SU-DHL-6 (cell line): ENCODE results near the gene GNS.

ENCODE experiments used
- H2AFZ ChIP-seq: fragments of 200-600 bp; sonication (generic); 2 replicates; pipeline ENCODE4 v1.6.1; 2014; ENCODE audit warnings: low read depth, mild to moderate bottlenecking, moderate library complexity, mixed read lengths, antibody characterized with exemption, low read length; ENCODE audit not compliant: severe bottlenecking
- H3F3A ChIP-seq: fragments of 200-600 bp; shearing (Covaris generic); 2 replicates; pipeline ENCODE4 v1.6.0; 2016; ENCODE audit warnings: antibody characterized with exemption, mild to moderate bottlenecking; ENCODE audit not compliant: insufficient read depth
- H3K27ac ChIP-seq: fragments of 200-600 bp; sonication (generic); 2 replicates; pipeline ENCODE4 v1.5.1; 2016; ENCODE audit warnings: low read depth, mild to moderate bottlenecking, low read length, moderate library complexity, mixed read lengths
- H3K27me3 ChIP-seq: fragments of 200-600 bp; sonication (generic), shearing (Covaris generic); 2 replicates; pipeline ENCODE4 v1.6.0; 2014; ENCODE audit warnings: mild to moderate bottlenecking, low read length
- H3K36me3 ChIP-seq: fragments of 200-600 bp; sonication (generic); 2 replicates; pipeline ENCODE4 v1.6.1; 2014; ENCODE audit warnings: mild to moderate bottlenecking, low read length, mixed read lengths
- H3K4me2 ChIP-seq: fragments of 300-600, 200-600 bp; shearing (Covaris generic), sonication (generic); 2 replicates; pipeline ENCODE4 v1.6.0; 2014; ENCODE audit warnings: low read length, low read depth, mild to moderate bottlenecking; ENCODE audit not compliant: poor library complexity, severe bottlenecking
- H3K4me3 ChIP-seq: fragments of 200-600 bp; sonication (generic); 2 replicates; pipeline ENCODE4 v1.5.1; 2014; ENCODE audit warnings: antibody characterized with exemption, low read length, mild to moderate bottlenecking, mixed read lengths; ENCODE audit not compliant: insufficient read depth, poor library complexity, severe bottlenecking
- H3K79me2 ChIP-seq: fragments of 200-600 bp; sonication (generic); 2 replicates; pipeline ENCODE4 v1.6.1; 2014; ENCODE audit warnings: mild to moderate bottlenecking, low read length, moderate library complexity; ENCODE audit not compliant: insufficient read depth
- H3K9ac ChIP-seq: fragments of 200-600 bp; sonication (generic); 2 replicates; pipeline ENCODE4 v1.7.0; 2014; ENCODE audit warnings: mild to moderate bottlenecking, low read length
- H3K9me2 ChIP-seq: fragments of 200-600 bp; sonication (generic); replicated peaks from 2 replicates; pipeline ENCODE4 v1.6.1; 2014; ENCODE audit warnings: low read length; ENCODE audit not compliant: insufficient read depth
- H3K9me3 ChIP-seq: fragments of 200-600 bp; sonication (generic); 2 replicates; pipeline ENCODE4 v1.6.1; 2014; ENCODE audit warnings: low read length, mixed read lengths; ENCODE audit not compliant: insufficient read depth
- H4K20me1 ChIP-seq: fragments of 200-600 bp; sonication (generic); 2 replicates; pipeline ENCODE4 v1.6.1; 2014; ENCODE audit warnings: low read depth, mild to moderate bottlenecking, antibody characterized with exemption, low read length, moderate library complexity, mixed read lengths
- EZH2phosphoT487 ChIP-seq: fragments of 200-600 bp; sonication (generic), shearing (Covaris generic); conservative IDR thresholded peaks from 2 replicates; pipeline ENCODE4 v1.6.1; 2018; ENCODE audit warnings: mild to moderate bottlenecking, antibody characterized with exemption, low read length, moderate library complexity, mixed read lengths
- TF ChIP-seq, protein P1 (sequence below): fragments of 200-600 bp; sonication (generic); IDR thresholded peaks from one replicate; pipeline ENCODE4 v1.5.1; 2017; ENCODE audit warnings: antibody characterized with exemption, mild to moderate bottlenecking, low read length, moderate library complexity; ENCODE audit not compliant: insufficient read depth, poor library complexity, severe bottlenecking

Gene GNS

DNA sequence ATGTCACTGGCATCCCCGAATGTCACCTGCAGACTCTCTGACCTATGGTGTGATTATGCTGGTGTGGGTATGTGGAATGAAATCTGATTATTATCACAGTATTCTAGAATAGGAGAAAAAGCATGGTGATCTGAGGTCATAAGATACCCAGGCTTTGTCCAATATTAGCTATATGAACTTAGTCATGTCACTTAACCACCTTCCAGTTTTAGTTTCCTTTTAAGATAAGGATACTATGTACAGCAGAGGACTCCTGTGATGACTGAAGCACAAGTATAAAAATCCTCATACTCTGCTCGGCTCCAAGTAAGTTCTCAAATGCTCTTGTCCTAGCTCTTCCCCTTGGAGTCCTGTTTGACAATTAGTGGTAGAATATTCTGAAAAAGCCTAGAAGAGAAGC, 2.8 kb downstream of the GNS start:
- no peak overlapping the region for H3K9ac ChIP-seq
- no peaks in the 10 kb centered on the region for H3K27me3 ChIP-seq
- H3K27ac ChIP-seq = no peak overlapping the region
- no peaks in the 10 kb centered on the region for H3K79me2 ChIP-seq
- no peak overlapping the region for H3K4me3 ChIP-seq
- TF ChIP-seq EZH2phosphoT487 = no peak
- TF ChIP-seq, protein P1, sequence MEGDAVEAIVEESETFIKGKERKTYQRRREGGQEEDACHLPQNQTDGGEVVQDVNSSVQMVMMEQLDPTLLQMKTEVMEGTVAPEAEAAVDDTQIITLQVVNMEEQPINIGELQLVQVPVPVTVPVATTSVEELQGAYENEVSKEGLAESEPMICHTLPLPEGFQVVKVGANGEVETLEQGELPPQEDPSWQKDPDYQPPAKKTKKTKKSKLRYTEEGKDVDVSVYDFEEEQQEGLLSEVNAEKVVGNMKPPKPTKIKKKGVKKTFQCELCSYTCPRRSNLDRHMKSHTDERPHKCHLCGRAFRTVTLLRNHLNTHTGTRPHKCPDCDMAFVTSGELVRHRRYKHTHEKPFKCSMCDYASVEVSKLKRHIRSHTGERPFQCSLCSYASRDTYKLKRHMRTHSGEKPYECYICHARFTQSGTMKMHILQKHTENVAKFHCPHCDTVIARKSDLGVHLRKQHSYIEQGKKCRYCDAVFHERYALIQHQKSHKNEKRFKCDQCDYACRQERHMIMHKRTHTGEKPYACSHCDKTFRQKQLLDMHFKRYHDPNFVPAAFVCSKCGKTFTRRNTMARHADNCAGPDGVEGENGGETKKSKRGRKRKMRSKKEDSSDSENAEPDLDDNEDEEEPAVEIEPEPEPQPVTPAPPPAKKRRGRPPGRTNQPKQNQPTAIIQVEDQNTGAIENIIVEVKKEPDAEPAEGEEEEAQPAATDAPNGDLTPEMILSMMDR = no peak
- H3F3A ChIP-seq = peaks cover 10% of the 10 kb centered on the region
- H3K36me3 ChIP-seq = 0 out of 2 replicates have a peak, but pooled peaks cover 3% of the 10 kb centered on the region
- H4K20me1 ChIP-seq = no peaks in the 10 kb centered on the region
- no peaks in the 10 kb centered on the region for H3K9me3 ChIP-seq
- no peaks in the 10 kb centered on the region for H3K9me2 ChIP-seq
- no peak overlapping the region for H2AFZ ChIP-seq
- H3K4me2 ChIP-seq = no peak overlapping the region

DNA sequence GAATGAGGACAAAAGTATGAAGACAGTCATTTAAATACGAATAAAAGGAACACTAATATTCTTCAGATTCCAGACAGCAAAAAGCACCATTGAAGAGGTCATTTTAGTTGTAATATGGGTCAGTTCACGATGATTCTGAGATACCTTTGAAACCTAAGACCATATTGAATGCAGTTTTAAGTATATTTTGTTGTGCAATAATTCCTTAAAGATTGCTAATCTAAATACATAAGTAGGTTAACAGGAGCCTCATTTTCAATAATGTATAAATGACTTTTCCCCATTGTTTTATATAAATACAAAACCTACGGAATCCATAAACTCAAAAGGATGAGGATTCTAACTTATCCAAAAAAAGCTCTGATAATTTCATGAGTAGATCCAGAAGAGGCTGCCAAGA, 5.8 kb downstream of the GNS start:
- Histone ChIP-seq H2AFZ (no peak overlapping the region), H3K9me2 (no peaks in the 10 kb centered on the region), H3K79me2 (no peaks in the 10 kb centered on the region), H3K4me2 (no peak overlapping the region), H4K20me1 (no peaks in the 10 kb centered on the region), H3F3A (no peaks in the 10 kb centered on the region), H3K27ac (no peak overlapping the region), H3K9me3 (no peaks in the 10 kb centered on the region), H3K4me3 (no peak overlapping the region), H3K36me3 (0 out of 2 replicates have a peak, but pooled peaks cover 6% of the 10 kb centered on the region), H3K9ac (no peak overlapping the region), H3K27me3 (no peaks in the 10 kb centered on the region)
- TF ChIP-seq, protein P1 = no peak
- TF ChIP-seq EZH2phosphoT487 = no peak

DNA sequence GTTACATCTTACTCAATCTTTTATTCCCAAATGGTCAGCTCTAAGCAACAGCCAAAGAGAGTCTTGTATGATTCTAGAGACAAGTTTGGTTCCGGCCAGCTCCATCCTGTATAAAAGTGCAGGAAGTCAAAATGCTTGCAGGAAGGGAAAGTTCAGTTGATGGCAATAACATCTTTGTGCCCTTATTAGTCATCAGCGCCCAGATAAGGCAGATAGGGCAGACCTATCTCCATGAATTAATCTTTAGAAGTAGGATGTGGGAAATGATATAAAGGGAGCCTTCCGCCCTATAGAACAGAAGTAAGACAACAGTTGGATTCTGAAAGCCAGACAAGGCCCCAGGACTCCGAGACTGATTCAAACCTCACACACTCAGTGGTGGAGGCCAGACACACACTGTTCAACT, 6.4 kb downstream of the GNS start:
- Histone ChIP-seq H3K9me3 (no peaks in the 10 kb centered on the region), H3K4me3 (no peak overlapping the region), H2AFZ (no peak overlapping the region), H3K9me2 (no peaks in the 10 kb centered on the region), H3K79me2 (no peaks in the 10 kb centered on the region), H3K27me3 (no peaks in the 10 kb centered on the region), H3K36me3 (0 out of 2 replicates have a peak, but pooled peaks cover 6% of the 10 kb centered on the region), H4K20me1 (no peaks in the 10 kb centered on the region), H3K4me2 (no peak overlapping the region), H3K27ac (no peak overlapping the region), H3K9ac (no peak overlapping the region), H3F3A (no peaks in the 10 kb centered on the region)
- no peak for TF ChIP-seq EZH2phosphoT487
- TF ChIP-seq, protein P1 = no peak

DNA sequence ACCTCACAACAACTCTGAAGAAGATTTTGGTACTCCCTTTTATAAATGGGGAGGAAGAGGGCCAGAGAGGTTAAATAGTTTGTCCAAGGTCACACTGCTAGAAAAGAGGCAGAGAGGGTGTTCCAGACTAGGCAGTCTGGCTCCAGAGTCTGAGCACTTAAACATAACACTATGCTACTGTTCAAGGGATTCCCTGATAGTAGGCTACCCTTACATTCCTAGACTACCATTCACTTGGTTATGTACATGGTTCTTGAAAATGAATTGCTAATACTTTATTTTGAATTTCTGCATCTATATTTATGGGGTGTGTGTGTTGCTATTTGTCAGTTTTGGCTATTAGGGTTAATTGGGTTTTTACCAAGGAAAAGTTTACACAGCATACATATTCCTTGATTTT, 7.2 kb downstream of the GNS start:
- H3K9me2 ChIP-seq = no peaks in the 10 kb centered on the region
- H2AFZ ChIP-seq = no peak overlapping the region
- H3K36me3 ChIP-seq = 0 out of 2 replicates have a peak, but pooled peaks cover 6% of the 10 kb centered on the region
- H3F3A ChIP-seq = no peaks in the 10 kb centered on the region
- TF ChIP-seq, protein P1 = no peak
- no peak for TF ChIP-seq EZH2phosphoT487
- no peaks in the 10 kb centered on the region for H4K20me1 ChIP-seq
- H3K9me3 ChIP-seq = no peaks in the 10 kb centered on the region
- H3K27ac ChIP-seq = no peak overlapping the region
- no peak overlapping the region for H3K4me3 ChIP-seq
- no peaks in the 10 kb centered on the region for H3K79me2 ChIP-seq
- H3K4me2 ChIP-seq = no peak overlapping the region
- no peak overlapping the region for H3K9ac ChIP-seq
- H3K27me3 ChIP-seq = no peaks in the 10 kb centered on the region
